NT2/D1 (cell line): ENCODE data around the gene SIRT3.

Experiments
- DNase-seq: peaks from one replicate; pipeline ENCODE4 v3.0.0-alpha.2; 2011; ENCODE audit warnings: low read depth, low spot score
- H3K27me3 ChIP-seq: 2 replicates; pipeline ENCODE4 v1.6.0; 2011; ENCODE audit warnings: mild to moderate bottlenecking; ENCODE audit not compliant: insufficient read length, insufficient read depth
- H3K36me3 ChIP-seq: 2 replicates; pipeline ENCODE4 v1.6.1; 2011; ENCODE audit warnings: mild to moderate bottlenecking, low read length, mixed read lengths; ENCODE audit not compliant: insufficient read depth, insufficient read length
- H3K4me1 ChIP-seq: 2 replicates; pipeline ENCODE4 v1.5.1; 2011; ENCODE audit not compliant: insufficient read depth, insufficient read length
- H3K4me3 ChIP-seq: 2 replicates; pipeline ENCODE4 v1.5.1; 2011; ENCODE audit warnings: low read depth; ENCODE audit not compliant: insufficient read length
- H3K9ac ChIP-seq: 2 replicates; pipeline ENCODE4 v1.6.0; 2011; ENCODE audit warnings: low read depth; ENCODE audit not compliant: insufficient read length
- H3K9me3 ChIP-seq: 2 replicates; pipeline ENCODE4 v1.5.1; 2011; ENCODE audit warnings: mild to moderate bottlenecking, low read length; ENCODE audit not compliant: insufficient read depth
- SUZ12 ChIP-seq: IDR thresholded peaks from 2 replicates; pipeline ENCODE4 v1.6.1; 2011; ENCODE audit not compliant: insufficient read length, insufficient read depth; ENCODE audit errors: extremely low read depth
- YY1 ChIP-seq: IDR thresholded peaks from 2 replicates; pipeline ENCODE4 v1.6.1; 2011; ENCODE audit not compliant: insufficient read length, insufficient read depth
- ZNF274 ChIP-seq: IDR thresholded peaks from 2 replicates; pipeline ENCODE4 v1.6.1; 2011; ENCODE audit warnings: mild to moderate bottlenecking, low read depth, low read length

SIRT3 gene

GRCh38 chr11:232783-233565 lies 3.2 kb downstream of the SIRT3 start:
- Histone ChIP-seq H3K36me3 (peaks cover 25% of the 10 kb centered on the region), H3K4me1 (peaks cover 6% of the 10 kb centered on the region), H3K9ac (peak overlapping the region; percentile 64), H3K4me3 (no peak overlapping the region), H3K9me3 (no peaks in the 10 kb centered on the region), H3K27me3 (no peaks in the 10 kb centered on the region)
- no peak for TF ChIP-seq ZNF274
- no peak for DNase-seq

- peaks cover 25% of the 10 kb centered on the region for H3K36me3 ChIP-seq
- no peaks in the 10 kb centered on the region for H3K27me3 ChIP-seq
- no peak for TF ChIP-seq ZNF274
- TF ChIP-seq SUZ12: no peak
- TF ChIP-seq YY1: no peak
Observed at GRCh38 chr11:230431-230830, 5.7 kb downstream of the SIRT3 start.

GRCh38 chr11:227824-228379 lies 8.2 kb downstream of the SIRT3 start:
- TF ChIP-seq SUZ12: no peak
- no peak for TF ChIP-seq ZNF274
- no peak for TF ChIP-seq YY1
- no peak overlapping the region for H3K9ac ChIP-seq

More at GRCh38 chr11:230431-230830, 5.7 kb downstream of the SIRT3 start:
- Histone ChIP-seq H3K4me1 (peaks cover 6% of the 10 kb centered on the region), H3K9me3 (no peaks in the 10 kb centered on the region), H3K4me3 (no peak overlapping the region), H3K9ac (no peak overlapping the region)
- no peak for DNase-seq

DNA sequence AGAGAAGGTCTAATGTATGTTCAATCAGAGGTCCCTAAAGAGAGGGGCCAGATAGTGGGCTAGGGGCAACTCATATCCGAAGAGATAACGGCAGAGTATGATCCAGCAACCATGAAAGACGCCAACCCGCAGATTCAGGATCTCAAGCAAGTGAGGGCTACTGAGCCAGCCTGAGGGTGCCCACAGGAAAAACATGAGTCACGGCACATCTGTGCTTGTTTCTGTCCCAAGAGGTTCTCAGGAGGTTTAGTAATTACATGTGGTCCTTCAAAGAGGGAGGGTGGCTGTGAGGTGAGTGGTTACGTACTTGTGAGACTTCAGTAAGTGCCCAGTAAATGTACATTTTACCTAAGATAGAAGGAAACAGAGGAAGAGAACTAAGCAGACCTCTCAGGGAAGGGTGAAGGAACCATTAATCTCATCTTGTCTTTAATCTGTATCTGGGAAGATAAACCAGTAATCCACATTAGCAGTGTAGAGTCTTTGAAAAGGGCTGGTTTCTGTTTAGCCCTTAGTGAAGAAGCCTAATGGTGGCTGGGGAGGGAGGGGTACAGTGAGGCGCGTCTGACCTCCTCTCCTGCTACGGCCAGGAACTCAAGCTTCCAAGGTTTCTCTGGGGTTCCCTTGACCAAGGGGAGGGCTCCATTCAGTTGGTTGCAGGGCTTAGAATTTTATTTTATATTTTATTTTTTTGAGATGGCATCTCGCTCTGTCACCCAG lies 10.2 kb downstream of the SIRT3 start:
- Histone ChIP-seq H3K27me3 (no peaks in the 10 kb centered on the region), H3K9me3 (no peaks in the 10 kb centered on the region), H3K36me3 (peaks cover 13% of the 10 kb centered on the region), H3K4me1 (no peaks in the 10 kb centered on the region), H3K4me3 (no peak overlapping the region), H3K9ac (no peak overlapping the region)
- DNase-seq: no peak
- TF ChIP-seq ZNF274: no peak
- no peak for TF ChIP-seq SUZ12

More at GRCh38 chr11:227824-228379, 8.2 kb downstream of the SIRT3 start:
- Histone ChIP-seq H3K36me3 (peaks cover 14% of the 10 kb centered on the region), H3K4me1 (peaks cover 1% of the 10 kb centered on the region), H3K4me3 (no peak overlapping the region), H3K9me3 (no peaks in the 10 kb centered on the region), H3K27me3 (no peaks in the 10 kb centered on the region)
- no peak for DNase-seq

GRCh38 chr11:224424-224823 lies 11.7 kb downstream of the SIRT3 start:
- H3K36me3 ChIP-seq: peaks cover 8% of the 10 kb centered on the region
- no peak overlapping the region for H3K4me3 ChIP-seq
- TF ChIP-seq ZNF274: no peak
- TF ChIP-seq SUZ12: no peak
- no peak for TF ChIP-seq YY1
- no peak for DNase-seq
- no peak overlapping the region for H3K9ac ChIP-seq
- H3K9me3 ChIP-seq: no peaks in the 10 kb centered on the region
- H3K4me1 ChIP-seq: no peaks in the 10 kb centered on the region
- H3K27me3 ChIP-seq: no peaks in the 10 kb centered on the region

DNA sequence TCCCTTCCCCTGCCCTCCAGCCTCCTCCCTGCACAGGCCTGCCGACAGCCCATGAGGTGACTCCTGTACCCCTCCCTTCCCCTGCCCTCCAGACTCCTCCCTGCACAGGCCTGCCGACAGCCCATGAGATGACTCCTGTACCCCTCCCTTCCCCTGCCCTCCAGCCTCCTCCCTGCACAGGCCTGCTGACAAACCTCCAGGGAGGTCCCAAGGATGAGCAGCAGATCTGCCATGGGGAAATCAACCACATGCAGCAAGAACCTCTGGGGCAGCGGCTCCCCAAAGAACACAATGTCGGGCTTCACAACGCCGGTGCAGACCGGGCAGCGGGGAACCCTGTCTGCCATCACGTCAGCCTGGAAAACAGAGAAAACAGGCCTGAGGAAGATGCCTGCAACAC lies 12.3 kb downstream of the SIRT3 start:
- TF ChIP-seq YY1 (no peak), ZNF274 (no peak), SUZ12 (no peak)
- DNase-seq: no peak
- no peaks in the 10 kb centered on the region for H3K4me1 ChIP-seq
- no peak overlapping the region for H3K4me3 ChIP-seq
- no peaks in the 10 kb centered on the region for H3K27me3 ChIP-seq
- H3K9me3 ChIP-seq: no peaks in the 10 kb centered on the region
- H3K36me3 ChIP-seq: peaks cover 8% of the 10 kb centered on the region
- no peak overlapping the region for H3K9ac ChIP-seq
